ENCODE data around the gene CCL21.

Gene CCL21

GRCh38 chr9:34665381-34666250 is 44.3 kb downstream of the CCL21 start:
- DNase-seq = peak; percentile 75

- DNase-seq = no peak
Measured at GRCh38 chr9:34665067-34665380, 44.9 kb downstream of the CCL21 start.

DNA sequence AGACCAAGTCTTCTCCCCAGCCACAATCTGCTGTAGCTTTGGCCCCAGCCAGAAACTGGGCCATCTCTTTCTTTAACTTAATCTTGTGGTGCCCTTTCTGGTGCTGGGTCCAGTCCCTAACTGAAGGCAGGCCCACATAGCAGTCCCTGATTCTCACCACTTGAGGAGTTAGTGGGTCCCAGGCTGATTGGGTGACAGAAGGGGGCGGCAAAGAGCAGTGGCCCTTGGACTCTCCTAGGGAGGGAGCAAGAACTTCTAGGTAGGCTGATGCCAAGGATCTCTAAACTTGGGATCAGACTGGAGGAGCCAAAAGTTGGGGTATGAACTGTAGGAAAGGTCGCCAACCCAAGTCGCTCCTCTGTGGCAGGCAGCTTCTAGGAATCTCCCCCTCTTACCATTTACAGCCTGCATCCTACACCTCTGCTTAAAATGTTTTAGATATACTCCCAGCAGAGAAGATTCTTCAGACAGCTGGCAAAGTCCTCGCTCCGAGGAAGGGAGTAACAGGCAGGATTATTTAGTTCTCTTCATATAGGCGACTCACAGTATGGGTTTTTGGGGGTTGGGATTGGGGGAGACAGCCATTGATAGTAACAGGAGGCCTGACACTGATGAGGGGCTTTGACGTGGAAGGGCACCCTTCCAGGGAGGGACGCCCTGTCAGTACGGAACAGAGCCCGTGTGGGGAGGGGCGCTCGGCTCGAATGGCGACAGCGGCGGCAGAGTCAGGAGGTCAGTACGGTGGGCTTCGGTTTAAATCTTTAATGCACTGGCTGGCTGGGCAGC is 45.5 kb downstream of the CCL21 start:
- peak; percentile 29 for DNase-seq

DNA sequence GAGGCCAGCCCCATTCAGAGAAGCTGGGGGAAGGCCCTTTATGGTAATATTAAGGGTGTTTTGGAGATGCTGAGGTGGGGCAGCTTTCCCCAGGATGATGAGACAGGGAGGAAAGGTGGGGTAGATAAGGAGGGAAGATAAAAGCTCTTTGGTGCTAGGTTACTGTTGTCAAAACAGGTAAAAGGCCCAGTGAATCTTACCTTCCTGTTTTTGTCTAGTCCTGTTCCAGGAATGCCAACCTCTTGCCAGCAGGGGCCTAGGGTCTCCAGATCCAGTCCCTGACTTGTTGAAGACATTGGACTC is 46.7 kb downstream of the CCL21 start:
- no peak for DNase-seq

DNA sequence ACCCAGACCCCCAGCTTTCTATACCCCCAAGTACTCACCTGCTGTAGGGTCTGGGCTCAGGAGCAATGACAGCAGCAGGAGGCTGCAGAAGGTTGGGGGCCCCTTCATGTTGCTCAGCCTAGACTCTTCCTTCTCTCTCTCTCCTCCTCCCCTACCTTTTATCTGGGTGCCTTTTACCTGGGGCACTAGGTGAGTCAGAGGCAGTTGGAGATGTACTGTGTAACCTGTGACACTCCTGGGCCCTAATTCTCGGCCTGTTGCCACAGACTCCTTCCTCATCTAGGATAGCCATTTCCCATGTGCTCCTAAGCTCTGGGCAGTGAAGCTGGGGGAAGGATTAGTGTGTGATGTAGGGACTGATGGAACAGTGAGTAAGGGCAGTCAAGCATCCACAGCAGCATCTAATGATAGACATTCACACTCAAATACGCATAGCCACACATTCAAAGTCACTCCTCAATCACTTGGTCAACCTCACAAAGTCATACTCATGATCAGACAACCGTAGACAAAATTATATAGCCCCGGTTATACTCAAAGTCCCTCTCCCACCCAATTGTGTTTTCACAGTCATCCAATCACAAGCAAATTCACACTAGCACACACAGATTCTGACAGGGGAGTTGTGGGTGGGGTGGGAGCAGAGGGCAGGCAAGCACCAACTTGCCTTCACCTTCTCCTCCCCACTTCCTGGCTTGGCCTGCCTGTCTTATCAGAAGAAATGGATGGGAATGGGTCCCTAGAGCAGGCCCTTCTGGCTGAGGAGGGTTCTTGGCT is 47.2 kb downstream of the CCL21 start, which contains the start of gene CCL27:
CCL27 (minus strand) TSS at position 132 of the 777 bp plus-strand sequence; CDS start at position 108, 24 bp downstream.
- no peak for DNase-seq

GRCh38 chr9:34659592-34660253 is 50.2 kb downstream of the CCL21 start:
- DNase-seq = no peak
